GM10248 (cell line): ENCODE data around the gene NAGA.

Source experiments
- CTCF ChIA-PET: fragments of 300-600 bp; sonication (Branson Sonifier 250); formaldehyde crosslinking; extraction: SDS; loops from one replicate; lab custom pipeline; 2021; ENCODE audit warnings: antibody characterized with exemption; lab: Yijun Ruan, JAX
- POLR2A ChIA-PET: fragments of 350-650 bp; sonication (Branson Sonifier 250); formaldehyde crosslinking; extraction: SDS; loops from one replicate; lab custom pipeline; 2020; ENCODE audit warnings: antibody characterized with exemption; lab: Yijun Ruan, JAX
- DNase-seq: peaks from one replicate; pipeline ENCODE4 v3.0.0; 2012; ENCODE audit errors: extremely low spot score
- TF ChIP-seq, protein P1 (sequence below): IDR thresholded peaks from 2 replicates; pipeline ENCODE4 v1.5.1; 2012; ENCODE audit warnings: mild to moderate bottlenecking, low read depth; ENCODE audit errors: extremely low read depth, missing control alignments, control extremely low read depth

The NAGA gene

DNA sequence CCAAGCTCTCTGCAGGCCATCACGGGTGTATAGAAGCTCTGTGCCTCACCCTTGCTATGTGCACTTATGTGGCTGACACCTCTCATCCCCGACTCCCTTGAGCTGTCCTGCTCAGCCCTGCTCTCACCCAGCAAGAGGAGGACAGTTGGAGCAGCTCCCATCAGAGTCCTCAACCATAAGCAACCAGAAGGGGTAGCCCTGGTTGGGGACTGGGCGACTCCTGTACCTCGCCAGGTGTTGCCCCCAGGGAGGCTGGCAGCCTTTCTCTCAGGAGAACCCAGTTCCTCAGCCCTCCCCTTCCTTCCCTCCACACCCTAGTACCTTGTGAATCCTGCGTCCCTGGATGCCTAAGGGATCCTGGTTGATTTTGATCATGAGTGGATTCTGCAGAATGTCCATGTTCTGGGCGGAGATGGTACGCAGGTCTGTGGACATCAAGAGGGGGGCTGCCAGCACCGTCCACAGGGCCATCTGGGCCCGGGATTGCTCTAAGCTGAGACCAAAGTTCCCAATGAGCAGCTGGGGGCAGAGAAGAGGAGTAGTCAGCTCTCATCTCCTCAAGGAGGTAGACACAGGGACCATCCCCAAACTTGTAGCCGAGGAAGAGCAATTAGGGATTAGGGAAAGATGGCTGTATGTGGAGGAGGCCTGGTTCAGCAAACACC lies 8.0 kb downstream of the NAGA start:
- CTCF ChIA-PET, result interaction anchor here (0.9 to 1.4 kb wide), 5 partner anchors 13 to 130 kb away, joined by 3 to 4 read pairs (median 3); no protein-coding TSS in a partner anchor
- POLR2A ChIA-PET, result no interaction called here
- TF ChIP-seq, protein P1, sequence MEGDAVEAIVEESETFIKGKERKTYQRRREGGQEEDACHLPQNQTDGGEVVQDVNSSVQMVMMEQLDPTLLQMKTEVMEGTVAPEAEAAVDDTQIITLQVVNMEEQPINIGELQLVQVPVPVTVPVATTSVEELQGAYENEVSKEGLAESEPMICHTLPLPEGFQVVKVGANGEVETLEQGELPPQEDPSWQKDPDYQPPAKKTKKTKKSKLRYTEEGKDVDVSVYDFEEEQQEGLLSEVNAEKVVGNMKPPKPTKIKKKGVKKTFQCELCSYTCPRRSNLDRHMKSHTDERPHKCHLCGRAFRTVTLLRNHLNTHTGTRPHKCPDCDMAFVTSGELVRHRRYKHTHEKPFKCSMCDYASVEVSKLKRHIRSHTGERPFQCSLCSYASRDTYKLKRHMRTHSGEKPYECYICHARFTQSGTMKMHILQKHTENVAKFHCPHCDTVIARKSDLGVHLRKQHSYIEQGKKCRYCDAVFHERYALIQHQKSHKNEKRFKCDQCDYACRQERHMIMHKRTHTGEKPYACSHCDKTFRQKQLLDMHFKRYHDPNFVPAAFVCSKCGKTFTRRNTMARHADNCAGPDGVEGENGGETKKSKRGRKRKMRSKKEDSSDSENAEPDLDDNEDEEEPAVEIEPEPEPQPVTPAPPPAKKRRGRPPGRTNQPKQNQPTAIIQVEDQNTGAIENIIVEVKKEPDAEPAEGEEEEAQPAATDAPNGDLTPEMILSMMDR, result no peak
- peak; percentile 14 for DNase-seq

DNA sequence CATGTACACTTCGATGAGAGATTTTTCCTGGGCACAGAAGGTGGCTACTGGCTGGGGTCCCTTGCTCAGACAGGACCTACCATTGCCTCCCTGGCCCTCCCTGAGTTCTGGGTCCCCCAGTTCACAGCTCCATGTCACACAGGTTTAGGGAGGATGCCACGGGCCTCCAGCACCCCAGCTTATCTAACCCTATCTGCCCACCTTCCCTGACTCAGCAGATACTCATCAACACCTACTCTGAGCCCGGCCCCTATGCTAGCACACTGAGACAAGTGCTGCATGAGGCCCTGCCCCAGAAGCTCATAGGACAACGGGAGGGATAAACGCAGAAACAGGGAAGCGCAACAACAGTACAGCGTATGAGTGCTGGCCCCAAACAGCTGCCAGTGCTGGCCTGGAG lies 9.6 kb downstream of the NAGA start:
- CTCF ChIA-PET, result interaction anchor here (1.3 to 1.4 kb wide), 3 partner anchors 9 to 103 kb away, joined by 3 to 4 read pairs (median 3); partner anchors contain the start of gene NAGA
- DNase-seq, result no peak
- TF ChIP-seq, protein P1, result no peak
- POLR2A ChIA-PET, result no interaction called here

DNA sequence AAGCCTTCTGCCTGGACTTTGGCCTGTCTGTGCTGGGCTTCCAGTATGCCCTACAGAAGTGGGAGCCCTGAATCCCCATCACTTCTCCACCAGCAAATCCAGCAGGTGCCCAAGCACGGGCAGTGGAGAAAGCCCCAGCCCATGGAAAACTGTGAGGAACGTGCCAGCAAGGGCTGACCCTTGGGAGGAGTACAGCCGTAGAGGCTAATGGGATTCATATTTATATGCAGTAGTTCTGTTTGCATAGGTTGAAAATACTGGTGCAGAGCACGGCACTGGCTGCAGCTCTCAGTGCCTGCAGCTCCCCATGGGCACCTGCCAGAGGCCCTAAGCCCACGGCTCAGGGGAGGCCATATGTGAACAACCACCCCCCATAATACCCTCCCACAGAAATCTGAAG lies 10.1 kb downstream of the NAGA start:
- POLR2A ChIA-PET, result no interaction called here

DNA sequence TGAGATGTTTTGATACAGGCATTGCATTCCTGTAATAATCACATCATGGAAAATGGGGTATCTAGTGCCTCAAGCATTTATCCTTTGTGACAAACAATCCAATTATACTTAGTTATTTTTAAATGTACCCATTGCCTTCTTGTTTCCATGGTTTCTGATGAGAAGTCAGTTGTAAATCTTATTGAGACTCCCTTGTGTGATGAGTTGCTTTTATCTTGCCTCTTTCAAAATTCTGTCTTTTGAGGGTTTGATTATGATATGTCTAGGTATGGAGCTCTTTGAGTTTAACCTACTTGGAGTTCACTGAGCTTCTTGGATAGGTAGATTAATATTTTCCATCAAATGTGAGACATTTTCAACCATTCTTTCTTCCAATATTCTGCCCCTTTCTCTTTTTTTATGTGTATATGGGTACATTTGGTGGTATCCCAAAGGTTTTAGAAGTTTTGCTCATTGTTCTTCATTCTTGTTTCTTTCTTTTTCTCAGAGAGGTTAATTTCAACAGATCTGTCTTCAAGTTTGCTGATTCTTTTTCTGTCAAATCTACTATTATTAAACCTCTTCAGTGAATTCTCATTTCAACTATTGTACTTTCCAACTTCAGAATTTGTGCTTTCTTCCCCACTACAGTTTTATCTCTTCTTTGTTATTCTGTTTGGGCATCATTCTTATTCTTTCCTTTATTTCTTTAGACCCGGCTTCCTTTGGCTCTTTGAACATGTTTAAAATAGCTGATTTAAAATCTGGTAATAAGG lies 13.7 kb downstream of the NAGA start:
- TF ChIP-seq, protein P1, result no peak
- POLR2A ChIA-PET, result no interaction called here
- DNase-seq, result no peak
- CTCF ChIA-PET, result interaction anchor here (1.2 kb wide), 1 partner anchor 10 kb away, joined by 3 read pairs; no protein-coding TSS in a partner anchor

More for the DNA sequence above, 10.1 kb downstream of the NAGA start:
- TF ChIP-seq, protein P1, result no peak
- DNase-seq, result no peak
- CTCF ChIA-PET, result interaction anchor here (1.3 kb wide), 3 partner anchors 10 to 102 kb away, joined by 3 to 4 read pairs (median 3); partner anchors contain the start of gene NAGA

DNA sequence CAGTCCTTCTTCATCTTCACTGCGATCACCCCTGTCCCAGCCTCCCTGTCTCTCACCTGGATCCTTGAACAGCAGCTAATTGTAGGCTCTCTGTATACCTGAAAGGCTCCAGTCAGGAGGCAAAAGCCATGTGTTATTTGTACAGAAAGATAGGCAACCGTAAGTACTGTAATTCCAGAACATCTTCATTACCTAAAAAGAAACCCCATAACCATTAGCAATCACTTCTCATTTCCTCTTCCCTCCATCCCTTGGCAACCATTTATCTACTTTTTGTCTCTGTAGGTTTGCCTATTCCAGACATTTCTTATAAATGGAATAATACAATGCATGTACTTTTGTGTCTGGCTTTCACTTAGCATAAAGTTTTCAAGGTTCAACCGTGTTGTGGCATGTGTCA lies 17.8 kb downstream of the NAGA start:
- TF ChIP-seq, protein P1, result no peak
- no peak for DNase-seq
- ChIA-PET POLR2A (no interaction called here), CTCF (interaction anchor here (1.6 kb wide), 1 partner anchor 60 kb away, joined by 3 read pairs; no protein-coding TSS in a partner anchor)

DNA sequence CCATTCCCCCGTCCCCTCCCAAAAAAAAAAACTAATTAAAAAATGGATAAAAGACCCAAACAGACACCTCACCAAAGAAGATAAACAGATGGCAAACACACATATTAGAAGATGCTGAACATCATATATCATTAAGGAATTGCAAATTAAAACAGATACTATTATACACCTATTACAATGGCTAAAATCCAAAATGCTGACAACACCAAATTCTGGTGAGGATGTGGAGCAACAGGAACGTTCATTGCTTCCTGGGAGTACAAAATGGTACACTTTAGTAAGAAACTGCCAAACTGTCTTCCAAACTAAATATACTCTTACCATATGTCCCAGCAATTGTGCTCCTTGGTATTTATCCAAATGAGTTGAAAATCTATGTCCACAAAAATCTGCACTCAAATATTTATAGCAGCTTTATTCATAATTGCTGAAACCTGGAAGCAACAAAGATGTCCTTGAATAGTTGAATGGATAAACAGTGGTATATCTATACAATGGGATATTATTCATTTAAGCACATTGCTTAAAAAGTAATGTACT lies 19.9 kb downstream of the NAGA start:
- TF ChIP-seq, protein P1, result no peak
- ChIA-PET POLR2A (no interaction called here), CTCF (no interaction called here)
- DNase-seq, result no peak
